Breast epithelium (tissue), 4 donors: ENCODE results near the gene INTS1. TPM values are rescaled to one million over a fixed set of nuclear protein-coding genes. Genes with fewer than 3 reads are reported as not detected.

ENCODE experiments used
- DNase-seq, 2 donors: peaks; one replicate each; pipeline ENCODE4 v3.0.0-alpha.2; 2019; ENCODE audit warnings: low spot score in 2 of 2
- H3K27ac ChIP-seq, 2 donors: fragments of 200-600 bp; sonication (generic) in 1 of 2; one replicate each; pipeline ENCODE4 v1.5.1; 2016 to 2019; ENCODE audit warnings: mild to moderate bottlenecking in 1 of 2
- H3K27me3 ChIP-seq, 2 donors: fragments of 200-600 bp; sonication (generic) in 1 of 2; one replicate each; pipeline versions ENCODE4 v1.5.1 to v1.6.0; 2017 to 2019; ENCODE audit warnings: control low read depth in 1 of 2, mild to moderate bottlenecking in 1 of 2
- H3K36me3 ChIP-seq: fragments of 200-600 bp; one replicate; pipeline ENCODE4 v1.5.1; 2019
- H3K4me1 ChIP-seq, 2 donors: fragments of 200-600 bp; sonication (generic); one replicate each; pipeline ENCODE4 v1.5.1; 2016 to 2019; ENCODE audit warnings: control low read depth in 1 of 2
- H3K4me3 ChIP-seq, 3 donors: fragments of 200-600 bp; sonication (generic); 1 replicate in 2 of 3; 2 replicates in 1 of 3; pipeline ENCODE4 v1.5.1; 2016 to 2019; ENCODE audit warnings: mild to moderate bottlenecking in 3 of 3, moderate library complexity in 2 of 3
- H3K9me3 ChIP-seq, 2 donors: fragments of 200-600 bp; sonication (generic) in 1 of 2; one replicate each; pipeline ENCODE4 v1.5.1; 2016 to 2019; ENCODE audit warnings: control low read depth in 1 of 2
- POLR2A ChIP-seq: fragments of 450-650 bp; IDR thresholded peaks from one replicate; pipeline ENCODE4 v1.6.1; 2016; ENCODE audit warnings: antibody characterized with exemption, mild to moderate bottlenecking, moderate library complexity
- POLR2AphosphoS5 ChIP-seq, 3 donors: sonication (generic); formaldehyde crosslinking; IDR thresholded peaks; one replicate each; pipeline ENCODE4 v1.6.1; 2017; ENCODE audit warnings: antibody characterized with exemption in 3 of 3
- intact Hi-C: fragments of 100-400 bp; cut with DNase I; formaldehyde crosslinking; loops from one replicate; pipeline ENCODE4 v1.15.1; 2023; ENCODE audit warnings: low total_unique reads
- total RNA-seq, 3 donors: library from RNA; depleted of rRNA; stranded (reverse); fragments of >200 nt; gene quantifications; one replicate each; pipeline ENCODE4 v1.1.0, GENCODE V29; 2016
- TF ChIP-seq, protein P1 (sequence below), 3 donors: fragments of 450-650 bp; IDR thresholded peaks; one replicate each; pipeline ENCODE4 v1.5.1; 2016 to 2017; ENCODE audit warnings: antibody characterized with exemption in 3 of 3, mild to moderate bottlenecking in 3 of 3, moderate library complexity in 3 of 3

Gene INTS1
- total RNA-seq, 3 donors from 2014 or later = 27.5 to 32.1 (median 27.7) TPM

GRCh38 chr7:1434891-1435670 is 69.1 kb downstream of the INTS1 start:
- no peaks in the 10 kb centered on the region for H3K4me1 ChIP-seq
- DNase-seq = no peak
- TF ChIP-seq, protein P1, sequence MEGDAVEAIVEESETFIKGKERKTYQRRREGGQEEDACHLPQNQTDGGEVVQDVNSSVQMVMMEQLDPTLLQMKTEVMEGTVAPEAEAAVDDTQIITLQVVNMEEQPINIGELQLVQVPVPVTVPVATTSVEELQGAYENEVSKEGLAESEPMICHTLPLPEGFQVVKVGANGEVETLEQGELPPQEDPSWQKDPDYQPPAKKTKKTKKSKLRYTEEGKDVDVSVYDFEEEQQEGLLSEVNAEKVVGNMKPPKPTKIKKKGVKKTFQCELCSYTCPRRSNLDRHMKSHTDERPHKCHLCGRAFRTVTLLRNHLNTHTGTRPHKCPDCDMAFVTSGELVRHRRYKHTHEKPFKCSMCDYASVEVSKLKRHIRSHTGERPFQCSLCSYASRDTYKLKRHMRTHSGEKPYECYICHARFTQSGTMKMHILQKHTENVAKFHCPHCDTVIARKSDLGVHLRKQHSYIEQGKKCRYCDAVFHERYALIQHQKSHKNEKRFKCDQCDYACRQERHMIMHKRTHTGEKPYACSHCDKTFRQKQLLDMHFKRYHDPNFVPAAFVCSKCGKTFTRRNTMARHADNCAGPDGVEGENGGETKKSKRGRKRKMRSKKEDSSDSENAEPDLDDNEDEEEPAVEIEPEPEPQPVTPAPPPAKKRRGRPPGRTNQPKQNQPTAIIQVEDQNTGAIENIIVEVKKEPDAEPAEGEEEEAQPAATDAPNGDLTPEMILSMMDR (IDR thresholded peaks at IDR 0.05) = no peak
- TF ChIP-seq POLR2A = no peak
- no peak for TF ChIP-seq POLR2AphosphoS5 (IDR thresholded peaks at IDR 0.05)
- no peak overlapping the region for H3K27ac ChIP-seq
- peaks cover 1 to 21% of the 10 kb centered on the region in 2 donors for H3K27me3 ChIP-seq
- H3K9me3 ChIP-seq = no peaks in the 10 kb centered on the region
- no peak overlapping the region for H3K4me3 ChIP-seq
- no peaks in the 10 kb centered on the region for H3K36me3 ChIP-seq
- intact Hi-C loops = loop anchor here (5.0 kb wide), 1 partner anchor 203 kb away; the partner anchor contains the start of gene UNCX

DNA sequence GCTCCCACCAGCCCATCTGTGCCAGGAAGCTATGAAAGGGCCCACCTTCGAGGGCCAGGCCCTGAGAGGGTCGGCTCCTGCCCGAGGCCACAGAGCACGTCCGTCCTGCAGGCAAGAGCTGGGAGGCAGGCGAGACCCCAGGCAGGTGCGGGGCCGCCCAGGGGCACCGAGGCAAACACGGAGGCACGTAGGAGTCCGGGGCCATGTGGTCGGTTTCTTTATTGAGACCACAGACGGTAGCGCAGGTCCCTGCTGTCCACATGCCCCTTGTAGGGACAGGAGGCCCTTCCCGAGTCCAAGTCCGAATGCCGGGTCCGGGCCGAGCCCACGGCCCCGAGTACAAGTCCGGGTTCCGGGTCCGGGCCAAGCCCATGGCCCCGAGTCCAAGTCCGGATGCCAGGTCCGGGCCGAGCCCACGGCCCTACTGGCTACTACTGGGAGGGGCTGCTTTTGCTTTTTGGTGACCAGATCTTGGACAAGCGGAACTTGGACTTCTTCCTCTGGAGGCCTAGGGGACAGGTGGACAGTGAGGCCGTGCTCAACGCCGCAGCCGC is 69.9 kb downstream of the INTS1 start:
- Histone ChIP-seq H3K4me3 (no peak overlapping the region), H3K9me3 (no peaks in the 10 kb centered on the region), H3K27ac (no peak overlapping the region), H3K27me3 (peaks cover 6 to 30% of the 10 kb centered on the region in 2 donors), H3K4me1 (no peaks in the 10 kb centered on the region), H3K36me3 (no peaks in the 10 kb centered on the region)
- intact Hi-C loops = no loop called here
- DNase-seq = no peak
- no peak for TF ChIP-seq POLR2A
- TF ChIP-seq, protein P1 (IDR thresholded peaks at IDR 0.05) = no peak

- intact Hi-C loops = no loop called here
- DNase-seq = no peak
- peaks cover 9 to 33% of the 10 kb centered on the region in 2 donors for H3K27me3 ChIP-seq
- H3K9me3 ChIP-seq = no peaks in the 10 kb centered on the region
- no peak overlapping the region for H3K27ac ChIP-seq
- no peaks in the 10 kb centered on the region for H3K36me3 ChIP-seq
- no peak overlapping the region for H3K4me3 ChIP-seq
- TF ChIP-seq POLR2AphosphoS5 (IDR thresholded peaks at IDR 0.05) (no peak), POLR2A (no peak)
- TF ChIP-seq, protein P1 (IDR thresholded peaks at IDR 0.05) = no peak
- no peaks in the 10 kb centered on the region for H3K4me1 ChIP-seq
Measured at GRCh38 chr7:1433128-1433920, 70.9 kb downstream of the INTS1 start.

DNA sequence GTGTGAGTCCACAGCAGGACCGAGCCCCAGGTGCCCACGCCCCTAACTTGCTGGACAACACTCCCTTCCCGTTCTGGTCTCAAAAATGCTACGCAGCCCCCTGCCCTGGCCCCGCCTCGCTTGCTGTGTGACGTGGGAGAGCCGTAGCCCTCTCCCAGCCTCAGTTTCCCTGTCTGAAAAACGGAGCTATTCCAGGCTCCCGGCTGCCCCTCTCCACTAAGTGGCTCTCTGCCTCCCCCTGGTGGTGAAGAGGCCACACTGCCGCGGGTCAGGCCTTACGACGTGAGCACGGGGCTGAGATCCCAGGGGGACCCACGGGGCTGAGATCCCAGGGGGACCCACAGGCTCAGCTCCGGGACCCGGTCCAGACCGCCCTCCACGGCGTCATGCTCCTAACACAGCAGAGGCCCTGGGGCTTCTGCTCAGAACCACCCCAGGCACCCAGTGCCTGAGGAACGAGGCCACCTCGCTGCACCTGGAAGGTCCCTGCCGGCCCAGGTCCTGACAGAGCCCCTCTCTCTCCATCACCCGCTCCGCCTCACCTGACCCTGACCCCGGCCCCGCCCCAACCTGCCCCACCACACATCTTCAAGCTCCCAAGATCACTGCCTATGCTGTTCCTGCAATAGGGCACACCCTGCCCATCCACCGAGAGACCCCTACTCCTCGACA is 71.6 kb downstream of the INTS1 start:
- DNase-seq = peak in 1 of 2 donors; percentile 74

More for the DNA sequence above, 71.6 kb downstream of the INTS1 start:
- Histone ChIP-seq H3K27me3 (peaks cover 9 to 33% of the 10 kb centered on the region in 2 donors), H3K36me3 (no peaks in the 10 kb centered on the region), H3K4me3 (no peak overlapping the region), H3K9me3 (no peaks in the 10 kb centered on the region), H3K27ac (no peak overlapping the region), H3K4me1 (no peaks in the 10 kb centered on the region)
- no peak for TF ChIP-seq POLR2A
- TF ChIP-seq, protein P1 (IDR thresholded peaks at IDR 0.05) = peak; percentile 85 to 87 (median 87)
- TF ChIP-seq POLR2AphosphoS5 (IDR thresholded peaks at IDR 0.05) = no peak
- intact Hi-C loops = no loop called here
